SU-DHL-6 (cell line): ENCODE results near the gene UCN.

ENCODE experiments used
- EZH2phosphoT487 ChIP-seq: fragments of 200-600 bp; sonication (generic), shearing (Covaris generic); conservative IDR thresholded peaks from 2 replicates; pipeline ENCODE4 v1.6.1; 2018; ENCODE audit warnings: mild to moderate bottlenecking, antibody characterized with exemption, low read length, moderate library complexity, mixed read lengths
- TF ChIP-seq, protein P1 (sequence below): fragments of 200-600 bp; sonication (generic); IDR thresholded peaks from one replicate; pipeline ENCODE4 v1.5.1; 2017; ENCODE audit warnings: antibody characterized with exemption, mild to moderate bottlenecking, low read length, moderate library complexity; ENCODE audit not compliant: insufficient read depth, poor library complexity, severe bottlenecking

DNA sequence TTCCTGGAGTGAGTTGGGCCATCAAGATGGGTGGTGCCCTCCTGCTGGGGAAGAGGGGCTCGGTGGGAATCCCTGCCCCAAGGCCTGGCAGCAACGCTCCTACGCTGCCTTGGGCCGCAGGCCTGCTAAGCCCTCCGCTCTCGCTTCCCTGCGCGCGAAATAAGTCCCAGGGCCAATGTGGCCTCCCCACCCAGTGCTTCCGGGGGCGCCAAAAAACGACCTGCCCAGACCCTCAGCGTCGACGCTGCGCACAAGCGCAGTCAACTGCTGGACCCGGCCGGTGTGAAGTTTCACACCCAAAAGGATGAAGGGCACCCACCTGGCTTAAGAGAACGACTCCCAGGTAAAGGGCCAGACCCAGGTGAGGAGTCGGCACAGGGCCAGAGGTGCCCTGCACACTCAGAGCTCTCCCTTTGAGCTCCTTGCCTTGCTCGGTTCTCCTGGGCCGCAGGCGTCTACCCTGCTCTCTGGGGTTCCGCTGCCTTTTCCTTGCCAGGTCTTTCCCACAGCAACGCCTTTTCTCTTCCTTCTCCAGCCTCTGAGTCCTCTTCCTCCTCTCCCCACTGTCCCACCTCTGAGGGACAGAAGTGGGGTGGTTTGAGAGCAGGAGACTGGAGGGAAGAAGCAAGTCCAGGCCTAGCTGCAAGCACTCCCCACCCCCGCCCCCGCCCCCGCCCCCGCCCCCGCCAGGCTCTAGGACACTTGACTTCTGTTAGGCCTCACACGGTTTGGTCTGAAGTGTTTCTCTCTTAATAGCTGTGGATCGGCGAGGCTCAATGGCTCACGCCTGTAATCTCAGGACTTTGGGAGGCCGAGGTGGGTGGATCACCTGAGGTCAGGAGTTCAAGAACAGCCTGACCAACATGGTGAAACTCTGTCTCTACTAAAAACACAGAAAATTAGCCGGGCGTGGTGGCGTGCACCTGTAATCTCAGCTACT lies 32.8 kb downstream of the UCN start, which contains the start of gene DNAJC5G:
- TF ChIP-seq, protein P1, sequence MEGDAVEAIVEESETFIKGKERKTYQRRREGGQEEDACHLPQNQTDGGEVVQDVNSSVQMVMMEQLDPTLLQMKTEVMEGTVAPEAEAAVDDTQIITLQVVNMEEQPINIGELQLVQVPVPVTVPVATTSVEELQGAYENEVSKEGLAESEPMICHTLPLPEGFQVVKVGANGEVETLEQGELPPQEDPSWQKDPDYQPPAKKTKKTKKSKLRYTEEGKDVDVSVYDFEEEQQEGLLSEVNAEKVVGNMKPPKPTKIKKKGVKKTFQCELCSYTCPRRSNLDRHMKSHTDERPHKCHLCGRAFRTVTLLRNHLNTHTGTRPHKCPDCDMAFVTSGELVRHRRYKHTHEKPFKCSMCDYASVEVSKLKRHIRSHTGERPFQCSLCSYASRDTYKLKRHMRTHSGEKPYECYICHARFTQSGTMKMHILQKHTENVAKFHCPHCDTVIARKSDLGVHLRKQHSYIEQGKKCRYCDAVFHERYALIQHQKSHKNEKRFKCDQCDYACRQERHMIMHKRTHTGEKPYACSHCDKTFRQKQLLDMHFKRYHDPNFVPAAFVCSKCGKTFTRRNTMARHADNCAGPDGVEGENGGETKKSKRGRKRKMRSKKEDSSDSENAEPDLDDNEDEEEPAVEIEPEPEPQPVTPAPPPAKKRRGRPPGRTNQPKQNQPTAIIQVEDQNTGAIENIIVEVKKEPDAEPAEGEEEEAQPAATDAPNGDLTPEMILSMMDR = no peak
- no peak for TF ChIP-seq EZH2phosphoT487
